Fibroblast of pulmonary artery (primary cell): ENCODE results near the gene GOLIM4.

Experiments
- DNase-seq: peaks from one replicate; pipeline ENCODE4 v3.0.0-alpha.2; 2010; ENCODE audit warnings: low read depth
- H3K4me3 ChIP-seq: replicated peaks from 2 replicates; pipeline ENCODE4 v1.5.1; 2011; ENCODE audit warnings: low read depth, mild to moderate bottlenecking, control low read depth, low read length, moderate library complexity
- TF ChIP-seq, protein P1 (sequence below): IDR thresholded peaks from 2 replicates; pipeline ENCODE4 v1.5.1; 2011; ENCODE audit warnings: mild to moderate bottlenecking, control low read depth, low read length, inconsistent platforms; ENCODE audit errors: missing control alignments

The GOLIM4 gene

DNA sequence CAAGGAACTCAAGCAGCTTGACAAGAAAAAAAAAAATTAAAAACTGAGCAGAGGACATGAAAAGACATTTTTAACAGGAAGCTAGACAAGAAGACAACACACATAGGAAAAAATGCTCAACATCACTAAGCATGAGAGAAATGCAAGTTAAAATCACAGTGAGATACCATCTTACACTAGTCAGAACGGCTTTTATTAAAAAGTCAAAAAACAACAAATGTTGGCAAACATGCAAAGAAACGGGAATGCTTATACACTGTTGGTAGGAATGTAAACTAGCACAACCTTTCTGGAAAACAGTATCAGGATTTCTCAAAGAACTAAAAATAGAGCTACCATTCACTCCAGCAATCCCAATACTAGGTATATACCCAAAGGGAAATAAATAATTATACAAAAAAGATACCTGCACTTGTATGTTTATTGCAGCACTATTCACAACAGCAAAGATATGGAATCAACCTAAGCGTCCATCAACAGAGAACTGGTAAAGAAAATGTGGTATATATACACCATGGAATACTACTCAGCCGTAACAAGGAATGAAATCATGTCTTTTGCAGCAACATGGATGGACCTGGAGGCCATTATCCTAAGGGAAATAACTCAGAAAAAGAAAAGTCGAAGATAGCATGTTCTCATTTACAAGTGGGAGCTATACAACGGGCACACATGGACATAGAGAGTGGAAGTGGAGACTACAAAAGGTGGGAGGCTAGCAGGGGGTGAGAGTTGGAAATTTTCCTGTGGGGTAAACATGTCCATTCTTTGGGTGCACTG is 5.2 kb downstream of the GOLIM4 start:
- no peak overlapping the region for H3K4me3 ChIP-seq
- TF ChIP-seq, protein P1, sequence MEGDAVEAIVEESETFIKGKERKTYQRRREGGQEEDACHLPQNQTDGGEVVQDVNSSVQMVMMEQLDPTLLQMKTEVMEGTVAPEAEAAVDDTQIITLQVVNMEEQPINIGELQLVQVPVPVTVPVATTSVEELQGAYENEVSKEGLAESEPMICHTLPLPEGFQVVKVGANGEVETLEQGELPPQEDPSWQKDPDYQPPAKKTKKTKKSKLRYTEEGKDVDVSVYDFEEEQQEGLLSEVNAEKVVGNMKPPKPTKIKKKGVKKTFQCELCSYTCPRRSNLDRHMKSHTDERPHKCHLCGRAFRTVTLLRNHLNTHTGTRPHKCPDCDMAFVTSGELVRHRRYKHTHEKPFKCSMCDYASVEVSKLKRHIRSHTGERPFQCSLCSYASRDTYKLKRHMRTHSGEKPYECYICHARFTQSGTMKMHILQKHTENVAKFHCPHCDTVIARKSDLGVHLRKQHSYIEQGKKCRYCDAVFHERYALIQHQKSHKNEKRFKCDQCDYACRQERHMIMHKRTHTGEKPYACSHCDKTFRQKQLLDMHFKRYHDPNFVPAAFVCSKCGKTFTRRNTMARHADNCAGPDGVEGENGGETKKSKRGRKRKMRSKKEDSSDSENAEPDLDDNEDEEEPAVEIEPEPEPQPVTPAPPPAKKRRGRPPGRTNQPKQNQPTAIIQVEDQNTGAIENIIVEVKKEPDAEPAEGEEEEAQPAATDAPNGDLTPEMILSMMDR: no peak
- no peak for DNase-seq

DNA sequence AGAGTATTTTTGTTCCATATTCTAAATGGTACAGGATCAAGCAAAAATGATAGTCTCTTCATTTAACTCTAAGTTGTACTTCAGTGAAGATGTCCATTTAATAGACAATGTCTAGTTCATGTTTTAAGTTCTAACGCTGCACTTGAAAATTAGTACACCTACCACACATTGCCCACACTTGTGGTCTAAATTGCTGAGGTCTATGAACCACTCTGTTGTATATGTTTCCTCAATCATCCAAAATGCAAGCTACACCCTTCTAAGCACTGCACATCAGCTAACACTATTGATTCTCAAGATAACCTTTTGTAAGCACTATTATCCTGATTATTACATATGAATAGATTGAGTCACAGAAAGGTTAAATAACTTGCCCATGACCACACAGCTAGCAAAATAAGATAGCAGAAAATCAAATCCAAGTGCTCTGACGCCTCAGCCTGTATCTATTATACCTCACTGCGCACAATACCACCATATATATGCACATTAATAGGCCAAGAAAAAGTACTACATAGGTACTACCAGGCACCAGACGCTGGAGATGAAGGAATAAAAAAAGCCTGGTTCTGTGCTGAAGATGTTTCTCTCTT is 6.4 kb downstream of the GOLIM4 start:
- TF ChIP-seq, protein P1: no peak
- no peak overlapping the region for H3K4me3 ChIP-seq
- no peak for DNase-seq

DNA sequence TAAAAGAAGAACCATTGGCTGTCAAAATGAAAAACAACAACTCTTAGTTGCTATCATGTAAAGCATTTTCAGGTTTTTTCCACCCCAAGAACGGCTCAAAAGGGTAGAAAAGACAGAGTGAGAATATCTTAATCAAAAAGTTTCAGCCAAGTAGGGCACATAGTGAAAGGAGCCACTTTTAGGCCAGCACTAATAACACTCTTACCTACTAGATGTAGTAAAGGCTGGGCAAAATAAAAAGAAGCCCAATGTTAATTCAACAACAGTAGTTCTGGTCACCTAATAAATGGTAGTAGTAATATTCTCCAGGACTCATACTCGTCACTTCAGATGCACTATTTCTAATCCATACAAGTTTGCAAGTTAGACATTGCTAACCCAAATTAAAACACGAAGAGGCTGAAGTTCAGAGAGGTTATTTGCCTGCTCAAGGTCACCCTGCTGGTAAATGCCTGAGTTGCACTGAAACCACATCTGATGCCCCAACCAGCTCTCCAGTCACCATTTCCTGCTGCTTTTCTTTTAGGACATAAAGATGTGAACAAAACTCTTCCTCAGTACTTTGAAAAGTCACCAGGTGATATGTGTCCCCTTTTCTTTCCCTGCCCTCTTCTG is 7.5 kb downstream of the GOLIM4 start:
- TF ChIP-seq, protein P1: peak; percentile 39
- no peak for DNase-seq
- H3K4me3 ChIP-seq: no peak overlapping the region

DNA sequence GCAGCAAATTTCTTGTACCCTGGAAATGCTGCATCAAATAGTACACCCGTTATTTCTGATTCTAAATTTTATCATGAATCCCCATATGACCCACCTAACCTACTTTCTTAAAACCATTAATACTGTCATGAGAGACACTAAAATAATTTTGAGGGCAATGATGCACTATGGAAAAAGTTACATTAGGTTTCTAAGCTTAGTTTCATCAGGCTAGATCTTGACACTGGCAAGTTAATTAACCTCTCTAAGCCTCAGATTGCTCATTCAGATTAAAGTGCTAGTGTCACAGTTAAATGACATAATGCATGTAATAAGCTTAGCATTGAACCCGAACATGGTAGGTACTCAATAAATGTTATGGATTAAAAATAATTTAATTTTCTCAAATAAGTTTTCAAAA is 8.2 kb downstream of the GOLIM4 start:
- DNase-seq: no peak
- H3K4me3 ChIP-seq: no peak overlapping the region
- TF ChIP-seq, protein P1: no peak

DNA sequence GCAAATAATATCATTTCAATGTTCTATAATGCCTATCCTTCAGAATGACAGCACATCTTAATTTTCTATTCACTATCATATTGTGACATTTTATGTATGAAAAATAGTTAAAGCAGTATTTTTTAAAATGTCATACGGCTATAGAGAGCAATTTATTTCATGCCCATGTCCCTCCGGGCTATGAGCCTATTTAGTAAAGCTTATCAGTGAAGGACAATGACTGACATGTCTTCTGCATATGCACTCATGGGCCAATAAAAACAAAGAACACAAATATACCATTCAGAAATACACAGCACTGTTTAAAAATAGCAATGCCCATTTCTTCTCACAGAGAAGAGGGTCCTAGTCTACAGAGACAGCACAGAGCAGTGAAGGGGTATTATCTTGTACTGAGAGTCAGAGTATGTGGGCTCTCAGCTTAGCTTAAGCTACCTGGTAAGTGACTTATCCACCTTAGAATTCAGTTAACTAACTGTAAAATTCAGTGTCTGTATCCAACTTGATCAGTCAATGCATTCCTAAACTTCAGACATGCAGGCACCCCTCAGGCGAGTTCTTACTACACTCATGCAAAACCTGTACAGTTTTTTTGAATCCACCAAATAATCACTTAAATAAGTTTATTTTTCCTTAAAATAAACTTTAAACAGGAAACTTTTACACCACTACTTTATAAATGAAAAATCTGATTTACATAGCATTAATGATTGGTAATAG is 9.0 kb downstream of the GOLIM4 start:
- DNase-seq: no peak

DNA sequence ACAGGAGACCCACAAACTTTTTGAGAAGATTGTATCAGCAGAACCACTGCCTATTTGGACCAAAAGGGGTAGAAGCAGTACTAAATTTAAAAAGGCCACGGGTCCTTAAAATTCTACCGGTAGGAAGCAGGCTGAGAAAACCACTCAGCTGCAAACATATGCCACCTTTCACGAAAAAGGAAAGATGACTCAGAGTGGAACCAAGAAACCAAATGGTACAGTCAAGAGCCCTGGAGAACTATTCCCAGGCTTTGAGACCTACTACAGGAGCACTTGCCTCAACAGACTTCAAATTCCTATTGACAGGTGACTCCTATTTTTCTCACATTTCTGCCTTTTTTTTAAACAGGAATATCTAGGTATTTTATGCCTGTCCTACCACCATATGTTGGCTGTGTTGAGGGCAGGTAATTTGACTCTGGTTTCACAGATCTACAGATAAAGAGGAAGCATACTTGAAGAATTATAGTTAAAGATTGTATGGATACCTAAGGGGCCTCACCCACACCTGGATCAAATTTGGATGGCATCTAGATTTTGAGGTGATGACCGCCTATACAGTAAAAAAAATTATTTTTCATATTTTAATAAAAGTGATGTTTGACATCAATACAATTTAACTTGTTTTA is 10.1 kb downstream of the GOLIM4 start:
- H3K4me3 ChIP-seq: no peak overlapping the region
- TF ChIP-seq, protein P1: no peak
- DNase-seq: no peak

More for the DNA sequence above, 9.0 kb downstream of the GOLIM4 start:
- no peak overlapping the region for H3K4me3 ChIP-seq
- TF ChIP-seq, protein P1: no peak
